GM12865 (cell line): ENCODE data around the gene PHF21A.

ENCODE experiments used
- DNase-seq: peaks from one replicate; pipeline ENCODE4 v3.0.0; 2010; ENCODE audit warnings: low read depth
- H3K4me3 ChIP-seq: 2 replicates; pipeline ENCODE4 v1.5.1; 2011; ENCODE audit warnings: mild to moderate bottlenecking, low read depth, low read length, control low read depth
- CTCF ChIP-seq: IDR thresholded peaks from 2 replicates; pipeline ENCODE4 v1.5.1; 2011; ENCODE audit warnings: low read length, control low read depth, low read depth, inconsistent platforms; ENCODE audit not compliant: insufficient read depth; ENCODE audit errors: missing control alignments

The PHF21A gene

GRCh38 chr11:45930951-45931570 lies 190.2 kb downstream of the PHF21A start:
- TF ChIP-seq CTCF, result no peak
- no peak overlapping the region for H3K4me3 ChIP-seq
- DNase-seq, result no peak

- TF ChIP-seq CTCF, result no peak
- DNase-seq, result peak; percentile 96
Measured at GRCh38 chr11:45930031-45930794, 191.0 kb downstream of the PHF21A start.

GRCh38 chr11:45929486-45930030 lies 191.7 kb downstream of the PHF21A start:
- no peak overlapping the region for H3K4me3 ChIP-seq
- TF ChIP-seq CTCF, result no peak
- DNase-seq, result no peak

More at GRCh38 chr11:45930031-45930794, 191.0 kb downstream of the PHF21A start:
- no peak overlapping the region for H3K4me3 ChIP-seq

- no peak for TF ChIP-seq CTCF
- no peak overlapping the region for H3K4me3 ChIP-seq
Measured at GRCh38 chr11:45928535-45929215, 192.6 kb downstream of the PHF21A start.

GRCh38 chr11:45927684-45928413 lies 193.4 kb downstream of the PHF21A start:
- TF ChIP-seq CTCF, result no peak
- H3K4me3 ChIP-seq, result no peak overlapping the region
- DNase-seq, result no peak

More at GRCh38 chr11:45928535-45929215, 192.6 kb downstream of the PHF21A start:
- DNase-seq, result no peak

- DNase-seq, result no peak
- H3K4me3 ChIP-seq, result no peak overlapping the region
- no peak for TF ChIP-seq CTCF
Measured at GRCh38 chr11:45927332-45927683, 193.9 kb downstream of the PHF21A start.
